Stimulated activated naive CD8-positive, alpha-beta T cell treated with anti-CD3 and anti-CD28 coated beads, Interleukin-15, Interleukin-2, amounts not matched to agents 100 U/mL and 50 U/mL, for 24 hours (primary cell): ENCODE measurements around the gene TCF3.

Source experiments
- ATAC-seq: fragments of 150-1000 bp; cut with Tn5 transposase; one replicate; pipeline ENCODE4 v1.10.0; 2021
- DNase-seq: peaks from one replicate; pipeline ENCODE4 v3.0.0; 2021

The TCF3 gene

GRCh38 chr19:1560286-1560882 lies 92.0 kb downstream of the TCF3 start:
- no peak for ATAC-seq
- DNase-seq, result no peak
